CD1c-positive myeloid dendritic cell (primary cell): Measurements from ENCODE around the gene MAMDC2.

Source experiments
- DNase-seq: peaks from one replicate; pipeline ENCODE4 v3.0.0-alpha.2; 2016; ENCODE audit errors: extremely low spot score

MAMDC2 gene

DNA sequence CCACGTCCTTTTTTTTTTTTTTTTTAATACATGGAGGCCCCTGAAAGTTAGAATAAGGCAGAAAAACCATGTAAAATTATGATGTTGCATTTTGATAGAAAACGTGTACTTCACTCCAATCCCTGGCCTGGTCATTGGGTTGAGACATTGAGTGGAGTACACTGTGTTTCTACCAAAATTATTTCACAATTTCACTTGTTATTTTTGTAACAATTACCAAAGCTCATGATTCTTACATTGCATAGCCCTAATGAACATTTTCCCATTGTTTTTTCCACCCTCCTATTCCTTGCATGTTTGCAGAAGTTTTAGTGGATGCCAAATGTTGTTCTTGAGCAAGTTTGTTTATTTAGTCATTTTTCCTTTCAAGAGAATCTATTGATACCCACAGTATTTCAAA is 21.9 kb downstream of the MAMDC2 start:
- DNase-seq = no peak

DNA sequence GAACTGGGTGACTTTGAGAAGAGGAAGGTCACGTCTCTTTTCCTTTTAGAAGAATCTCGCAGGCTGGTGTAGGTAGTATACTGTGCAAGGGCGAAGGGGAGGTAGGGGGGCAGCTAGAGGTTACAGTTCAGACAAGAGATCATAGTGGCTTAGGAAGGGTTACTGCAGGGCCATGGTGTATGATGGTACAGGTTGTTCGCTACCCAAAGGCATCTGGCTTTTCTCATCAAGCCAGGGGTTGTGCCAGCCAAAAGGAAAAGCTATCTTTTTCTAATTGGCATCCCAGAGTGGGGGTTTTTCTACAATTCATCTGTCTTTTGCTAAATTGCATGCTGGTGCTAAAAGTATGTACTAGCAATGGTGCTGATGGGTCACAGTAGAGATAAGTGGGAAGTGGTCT is 22.8 kb downstream of the MAMDC2 start:
- DNase-seq = no peak

DNA sequence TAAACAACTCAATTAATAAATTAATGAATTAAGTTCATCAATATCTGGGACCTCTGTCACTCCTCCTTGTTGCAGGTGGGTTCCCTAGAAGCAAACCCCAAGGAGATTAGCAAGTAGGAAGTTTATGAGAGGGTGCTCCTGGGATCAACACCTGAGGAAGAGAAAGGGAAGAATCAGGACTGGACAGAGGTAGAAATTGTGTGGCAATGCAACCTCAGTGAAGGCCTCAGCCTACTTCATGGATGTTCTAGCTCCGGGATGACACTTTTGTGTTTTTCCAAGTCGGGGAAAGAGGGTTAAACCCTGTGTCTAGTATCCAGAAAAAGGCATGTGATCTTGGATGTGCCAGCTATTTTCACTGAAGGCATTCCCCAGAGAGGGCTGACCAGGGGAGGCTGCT is 23.2 kb downstream of the MAMDC2 start:
- DNase-seq = no peak

GRCh38 chr9:70069704-70070103 is 26.1 kb downstream of the MAMDC2 start:
- DNase-seq = no peak

- DNase-seq = no peak
Measured at GRCh38 chr9:70073193-70073592, 29.5 kb downstream of the MAMDC2 start.

GRCh38 chr9:70073756-70074155 is 30.1 kb downstream of the MAMDC2 start:
- no peak for DNase-seq

- no peak for DNase-seq
Measured at GRCh38 chr9:70076678-70077077, 33.0 kb downstream of the MAMDC2 start.

GRCh38 chr9:70079417-70080037 is 35.9 kb downstream of the MAMDC2 start:
- DNase-seq = no peak

GRCh38 chr9:70080481-70081119 is 37.0 kb downstream of the MAMDC2 start:
- DNase-seq = peak; percentile 11

- DNase-seq = no peak
Measured at GRCh38 chr9:70081120-70081495, 37.5 kb downstream of the MAMDC2 start.

DNA sequence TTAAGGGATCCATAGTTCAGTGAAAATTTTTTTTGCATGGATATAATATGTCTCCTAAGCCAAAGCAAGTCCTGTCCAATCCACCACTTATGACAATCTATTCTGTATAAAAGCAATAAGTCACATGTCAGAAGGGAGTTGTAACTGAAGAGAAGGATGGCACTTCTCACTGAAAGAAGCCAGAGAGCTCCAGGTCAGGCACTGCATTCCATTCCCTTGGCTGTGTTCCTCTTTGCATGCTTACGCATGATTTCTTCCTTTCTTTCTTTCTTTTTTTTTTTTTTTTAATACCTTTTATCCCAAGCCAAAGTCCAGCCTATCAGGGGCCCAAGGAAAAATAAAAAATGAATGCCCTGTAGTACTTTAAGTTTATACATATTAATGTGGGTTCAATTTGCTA is 39.8 kb downstream of the MAMDC2 start:
- no peak for DNase-seq

- DNase-seq = no peak
Measured at GRCh38 chr9:70085241-70085640, 41.6 kb downstream of the MAMDC2 start.

GRCh38 chr9:70091103-70091502 is 47.5 kb downstream of the MAMDC2 start:
- DNase-seq = no peak

DNA sequence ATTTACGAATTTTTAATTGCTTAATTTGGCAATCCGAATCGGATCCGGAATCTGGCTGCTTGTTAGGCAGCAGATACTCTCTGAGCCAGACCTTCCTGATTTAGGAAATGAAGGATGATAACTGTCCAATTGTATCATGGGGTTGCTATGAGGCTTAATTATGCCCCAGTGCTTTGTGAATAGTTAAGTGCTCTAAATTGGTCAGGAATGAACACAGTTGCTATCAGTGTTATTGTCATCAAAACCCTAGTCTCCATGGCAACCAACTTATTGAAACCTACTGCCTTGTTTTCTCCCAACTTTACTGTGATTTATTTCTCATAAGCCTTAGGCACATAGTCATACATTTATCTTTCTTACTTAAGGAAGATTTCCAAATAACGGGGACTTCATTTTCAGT is 47.9 kb downstream of the MAMDC2 start:
- no peak for DNase-seq

DNA sequence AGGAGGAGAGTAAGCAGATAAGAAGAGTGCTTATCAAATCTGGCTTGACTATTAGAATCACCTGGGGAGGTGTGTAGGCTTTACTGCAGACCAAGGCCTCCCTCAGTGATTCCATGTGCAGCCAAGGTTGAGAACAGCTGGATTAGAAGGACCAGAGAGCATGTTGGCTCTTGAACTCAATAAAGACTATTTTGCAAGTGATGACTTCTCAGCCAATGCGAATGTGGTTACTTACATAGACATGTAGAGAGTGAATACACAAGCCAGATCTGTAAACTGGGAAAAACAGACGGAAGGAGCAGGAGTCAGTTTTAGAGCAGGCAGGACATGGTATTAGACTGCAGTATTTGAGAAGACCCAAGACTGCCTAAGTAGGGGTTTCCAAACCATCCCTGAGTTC is 48.5 kb downstream of the MAMDC2 start:
- no peak for DNase-seq

GRCh38 chr9:70093095-70093494 is 49.4 kb downstream of the MAMDC2 start:
- DNase-seq = no peak

DNA sequence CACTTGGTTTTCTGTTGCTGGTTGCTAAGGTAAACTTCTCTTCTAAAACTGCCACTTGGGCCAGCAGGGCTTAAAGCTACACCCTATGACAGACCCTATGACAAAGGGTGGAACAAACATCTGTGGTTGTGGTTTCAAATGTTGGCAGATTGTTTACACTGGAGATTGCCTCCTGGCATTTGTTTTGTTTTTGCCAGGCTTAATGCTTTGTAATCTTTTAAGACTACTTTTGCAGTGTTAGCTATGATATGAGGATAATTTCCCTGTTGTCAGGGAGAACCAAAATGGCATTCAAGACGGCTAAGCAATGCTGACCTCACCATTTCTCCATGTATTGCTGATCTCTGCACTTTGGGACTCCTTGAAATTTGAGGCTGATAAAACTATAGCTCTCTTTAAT is 50.3 kb downstream of the MAMDC2 start:
- no peak for DNase-seq

DNA sequence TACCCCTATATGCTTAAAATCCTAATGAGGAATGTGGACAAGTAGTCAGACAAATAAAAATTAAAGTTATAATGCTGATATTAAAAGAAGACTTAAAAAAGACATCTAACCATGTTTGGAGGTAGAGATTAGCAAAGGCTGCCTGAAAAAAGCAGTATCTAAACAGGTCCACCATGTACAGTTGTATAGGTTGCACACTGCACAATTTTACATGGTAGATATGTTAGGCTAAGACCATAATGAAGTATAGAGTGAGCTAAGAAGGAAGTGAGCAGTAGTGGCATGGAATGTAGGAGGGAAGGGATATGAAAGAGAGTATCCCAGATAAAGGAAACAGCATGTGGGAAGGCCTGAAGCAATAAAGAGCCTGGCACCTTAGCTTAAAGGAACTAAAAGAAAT is 51.1 kb downstream of the MAMDC2 start:
- no peak for DNase-seq

GRCh38 chr9:70097187-70097586 is 53.5 kb downstream of the MAMDC2 start:
- DNase-seq = no peak

DNA sequence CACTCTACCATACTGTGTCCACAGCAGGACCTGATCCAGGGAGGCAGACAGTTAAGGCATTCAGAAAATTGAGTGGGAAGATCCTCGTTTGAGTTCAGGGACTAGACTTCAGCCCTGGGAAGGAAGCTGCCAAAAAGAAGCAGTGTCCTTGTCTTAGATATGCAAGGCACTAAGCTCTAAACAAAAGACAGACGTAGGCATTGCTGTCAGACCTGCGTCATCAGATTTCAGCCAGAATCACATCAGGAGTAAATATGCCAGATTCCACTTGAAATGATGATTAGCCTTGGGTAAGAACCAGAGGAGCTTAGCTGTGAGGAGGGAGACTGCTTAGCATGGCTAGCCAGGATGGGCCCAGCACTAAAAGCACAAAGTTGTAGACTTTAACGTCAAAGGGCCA is 56.7 kb downstream of the MAMDC2 start:
- no peak for DNase-seq

- no peak for DNase-seq
Measured at GRCh38 chr9:70101265-70101664, 57.6 kb downstream of the MAMDC2 start.

- no peak for DNase-seq
Measured at GRCh38 chr9:70105147-70105546, 61.5 kb downstream of the MAMDC2 start.

GRCh38 chr9:70106571-70106970 is 62.9 kb downstream of the MAMDC2 start:
- DNase-seq = peak; percentile 13

GRCh38 chr9:70107558-70107957 is 63.9 kb downstream of the MAMDC2 start:
- DNase-seq = no peak
